ENCODE results near the gene CTSV.

DNA sequence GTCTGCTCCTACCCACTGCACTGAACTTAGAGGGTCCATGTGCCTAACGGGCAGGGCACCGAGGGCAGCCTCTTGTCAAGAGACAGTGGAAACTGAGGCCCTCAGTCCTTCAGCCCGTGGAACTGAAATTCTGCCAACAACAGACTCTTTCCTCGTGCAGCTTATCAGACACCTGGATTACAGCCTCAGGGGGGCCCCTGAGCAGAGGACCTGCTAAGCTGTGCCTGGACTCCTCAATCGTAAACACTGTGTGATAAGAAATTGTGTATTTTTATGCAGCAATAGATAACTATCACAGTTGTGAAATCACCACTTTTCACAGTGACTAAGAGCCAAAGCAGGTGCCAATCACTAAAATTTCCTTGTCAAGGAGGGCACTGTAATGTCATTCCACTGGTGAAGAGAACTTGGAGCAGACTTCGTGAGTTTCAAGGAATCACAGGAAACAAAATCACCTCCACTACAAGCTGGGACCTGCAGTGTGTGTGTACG lies 33.4 kb upstream of the CTSV start:
- TF ChIP-seq, protein P1, sequence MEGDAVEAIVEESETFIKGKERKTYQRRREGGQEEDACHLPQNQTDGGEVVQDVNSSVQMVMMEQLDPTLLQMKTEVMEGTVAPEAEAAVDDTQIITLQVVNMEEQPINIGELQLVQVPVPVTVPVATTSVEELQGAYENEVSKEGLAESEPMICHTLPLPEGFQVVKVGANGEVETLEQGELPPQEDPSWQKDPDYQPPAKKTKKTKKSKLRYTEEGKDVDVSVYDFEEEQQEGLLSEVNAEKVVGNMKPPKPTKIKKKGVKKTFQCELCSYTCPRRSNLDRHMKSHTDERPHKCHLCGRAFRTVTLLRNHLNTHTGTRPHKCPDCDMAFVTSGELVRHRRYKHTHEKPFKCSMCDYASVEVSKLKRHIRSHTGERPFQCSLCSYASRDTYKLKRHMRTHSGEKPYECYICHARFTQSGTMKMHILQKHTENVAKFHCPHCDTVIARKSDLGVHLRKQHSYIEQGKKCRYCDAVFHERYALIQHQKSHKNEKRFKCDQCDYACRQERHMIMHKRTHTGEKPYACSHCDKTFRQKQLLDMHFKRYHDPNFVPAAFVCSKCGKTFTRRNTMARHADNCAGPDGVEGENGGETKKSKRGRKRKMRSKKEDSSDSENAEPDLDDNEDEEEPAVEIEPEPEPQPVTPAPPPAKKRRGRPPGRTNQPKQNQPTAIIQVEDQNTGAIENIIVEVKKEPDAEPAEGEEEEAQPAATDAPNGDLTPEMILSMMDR (IDR thresholded peaks at IDR 0.05; ENCODE audit: poor library complexity), result no peak
- TF ChIP-seq EZH2phosphoT487 (IDR thresholded peaks at IDR 0.05; ENCODE audit: low read depth, severe bottlenecking, unreplicated experiment), result no peak

Data from hepatocyte (in vitro differentiated cells).